Heart right ventricle (tissue), 16 donors: Measurements from ENCODE around the gene FAM200A. TPM values are rescaled to one million over a fixed set of nuclear protein-coding genes. Genes with fewer than 3 reads are reported as not detected.

Experiments
- ATAC-seq, 8 donors: fragments of 200-7000 bp; cut with Tn5 transposase; one replicate each; pipeline ENCODE4 v1.9.1; 2020; ENCODE audit warnings: mild to moderate bottlenecking in 8 of 8, moderate library complexity in 8 of 8, moderate number of reproducible peaks in 1 of 8
- DNase-seq, 2 donors: peaks; one replicate each; pipeline ENCODE4 v3.0.0-alpha.2; 2020
- H3K27ac ChIP-seq, 10 donors: fragments of 200-600 bp; sonication (generic) in 2 of 10; one replicate each; pipeline versions ENCODE4 v1.5.0 to v1.8.0; 2020 to 2022; ENCODE audit warnings: mild to moderate bottlenecking in 3 of 10
- H3K27me3 ChIP-seq, 7 donors: fragments of 200-600 bp; one replicate each; pipeline ENCODE4 v1.8.0; 2021 to 2022; ENCODE audit warnings: mild to moderate bottlenecking in 2 of 7
- H3K36me3 ChIP-seq, 9 donors: fragments of 200-600 bp; sonication (generic) in 1 of 9; one replicate each; pipeline versions ENCODE4 v1.5.0 to v1.8.0; 2020 to 2022; ENCODE audit warnings: mild to moderate bottlenecking in 2 of 9
- H3K4me1 ChIP-seq, 9 donors: fragments of 200-600 bp; sonication (generic) in 1 of 9; one replicate each; pipeline versions ENCODE4 v1.5.0 to v1.8.0; 2020 to 2022; ENCODE audit warnings: mild to moderate bottlenecking in 4 of 9
- H3K4me3 ChIP-seq, 10 donors: fragments of 200-600 bp; sonication (generic) in 2 of 10; one replicate each; pipeline versions ENCODE4 v1.5.0 to v1.8.0; 2020 to 2022; ENCODE audit warnings: mild to moderate bottlenecking in 7 of 10, moderate library complexity in 2 of 10
- H3K9me3 ChIP-seq, 11 donors: fragments of 200-600 bp in 10 of 11; sonication (generic) in 2 of 11; one replicate each; pipeline versions ENCODE4 v1.5.0 to v1.8.0; 2013 to 2022; ENCODE audit warnings: mild to moderate bottlenecking in 2 of 11, control low read depth in 1 of 11, moderate library complexity in 1 of 11
- CTCF ChIP-seq, 9 donors: fragments of 200-600 bp; sonication (generic) in 2 of 9; IDR thresholded peaks; one replicate each; pipeline versions ENCODE4 v1.5.0 to v1.8.0; 2021 to 2022; ENCODE audit warnings: antibody characterized with exemption in 9 of 9, mild to moderate bottlenecking in 5 of 9, moderate library complexity in 1 of 9
- WGBS, 2 donors: extraction: QIAGEN DNeasy Blood & Tissue Kit; methylation state at CpG; one replicate each; pipeline ENCODE4 v1.1.7; 2013; ENCODE audit warnings: inconsistent platforms in 1 of 2; 5-methylcytosine and 5-hydroxymethylcytosine counted together
- intact Hi-C, 10 donors: fragments of 100-400 bp; cut with DNase I; formaldehyde crosslinking; loops; one replicate each; pipeline versions ENCODE4 v1.11.1 to v1.14.2; 2022
- polyA plus RNA-seq, 2 donors: library from polyadenylated mRNA; stranded (reverse); fragments of 200-250 nt; gene quantifications; one replicate each; pipeline ENCODE4 v1.2.3, GENCODE V29; 2013
- total RNA-seq, 10 donors: library from RNA; stranded (reverse); fragmentation: NEBNext Ultra II Directional in 3 of 10; extraction: Animal tissue kit (Norgen Biotek cat#: 25700) in 3 of 10; gene quantifications; one replicate each; pipeline versions ENCODE4 v1.2.1 to v1.2.4, GENCODE V29; 2021 to 2023
- donor health status: Arrhythmogenic right ventricular cardiomyopathy.
- donor health status: ischemic (EF 13 %, LVEDD 7.1; RV severe dilation, severe dysfunction).
- donor health status: healthy with polysubstance abuse.
- donor health status: DM: no; HTN: yes; CAD: no.
- donor health status: DM: no; HTN: no; CAD: no.
- donor health status: ischemic (EF 25% LVEDD 6.9; RV normal size, moderate dysfunction).
- donor health status: ischemic (EF 25% LVEDD 5.7; RV mildly dilated, moderate dysfunction).
- donor health status: healthy.
- donor health status: DM: yes; HTN: yes; CAD: no.
- donor health status: Ischemic cardiomyopathy.
- donor health status: ischemic (EF 35%, LVEDD 5.7; RV mildly dilated, moderate dysfunction).
- donor health status: nonischemic (EF 11% LVEDD 7.7; RV severe dilation, severe dysfunction).
- donor health status: DM: yes; HTN: yes; CAD: no.
- donor health status: PGD.
- donor health status: ischemic (EF 29% LVEDD 5.4; RV normal size, mild dysfunction).
- donor health status: nonischemic (EF 23%, LVEDD 6.1; RV moderate dilation, normal function).

The FAM200A gene
- total and polyA plus RNA-seq, 12 donors, result 3.4 to 7.7 (median 5.6) TPM

- Histone ChIP-seq H3K27ac (peak overlapping the region in 1 of 10 donors; percentile 95), H3K4me1 (peaks cover 6 to 31% (median 28%) of the 10 kb centered on the region in 9 donors), H3K4me3 (peak overlapping the region in 9 of 10 donors; percentile 49 to 100 (median 80)), H3K27me3 (no peaks in the 10 kb centered on the region), H3K36me3 (peaks cover 9 to 59% (median 38%) of the 10 kb centered on the region in 9 donors), H3K9me3 (peaks cover 0 to 31% (median 22%) of the 10 kb centered on the region in 11 donors)
- no peak for TF ChIP-seq CTCF (IDR thresholded peaks at IDR 0.05)
- DNase-seq (no peak), ATAC-seq (no peak)
- intact Hi-C loops, result no loop called here
- WGBS, 2 donors, result 80 to 84% methylated on average over 6 of the region's 6 CpGs
Observed at GRCh38 chr7:99497766-99498545, 54.0 kb downstream of the FAM200A start.

Other genes starting within 250 kb of the FAM200A start
- 100 to 1,000 TPM; 110 to 147 (median 134) TPM for gene ARPC1A, start 226.2 kb downstream of the FAM200A start, total RNA-seq
- 100 to 1,000 TPM in 1 of 2 donors, 10 to 100 TPM in 1; 93.1 to 213 TPM for gene ARPC1A, start 226.2 kb downstream of the FAM200A start, polyA plus RNA-seq
- gene ARPC1B, start 177.4 kb downstream of the FAM200A start, total RNA-seq, result 10 to 100 TPM; 16.2 to 92.0 (median 19.0) TPM
- gene ARPC1B, start 177.4 kb downstream of the FAM200A start, polyA plus RNA-seq, result 100 to 1,000 TPM in 1 of 2 donors, 10 to 100 TPM in 1; 35.4 to 161 TPM
- 100 to 1,000 TPM in 3 of 10 donors, 10 to 100 TPM in 7; 89.7 to 130 (median 97.6) TPM for gene PDAP1, start 143.5 kb downstream of the FAM200A start, total RNA-seq
- gene PDAP1, start 143.5 kb downstream of the FAM200A start, polyA plus RNA-seq, result 100 to 1,000 TPM in 1 of 2 donors, 10 to 100 TPM in 1; 71.4 to 312 TPM
- gene BUD31, start 143.1 kb downstream of the FAM200A start, total RNA-seq, result 10 to 100 TPM; 28.3 to 59.7 (median 40.9) TPM
- gene BUD31, start 143.1 kb downstream of the FAM200A start, polyA plus RNA-seq, result 100 to 1,000 TPM in 1 of 2 donors, 10 to 100 TPM in 1; 81.7 to 116 TPM
- 1 to 10 TPM; 2.7 to 4.8 (median 3.1) TPM for gene PTCD1, start 113.3 kb downstream of the FAM200A start, total RNA-seq
- gene PTCD1, start 113.3 kb downstream of the FAM200A start, polyA plus RNA-seq, result 1 to 10 TPM; 2.4 to 3.2 TPM
- gene CPSF4, start 113.2 kb downstream of the FAM200A start, total RNA-seq, result 10 to 100 TPM; 12.6 to 21.7 (median 15.7) TPM
- gene CPSF4, start 113.2 kb downstream of the FAM200A start, polyA plus RNA-seq, result 10 to 100 TPM; 19.7 to 20.7 TPM
- gene ATP5MF, start 85.9 kb downstream of the FAM200A start, total RNA-seq, result 100 to 1,000 TPM; 571 to 924 (median 746) TPM
- 1,000 to 10,000 TPM; 2,534 to 4,161 TPM for gene ATP5MF, start 85.9 kb downstream of the FAM200A start, polyA plus RNA-seq
- gene ZNF789, start 79.2 kb downstream of the FAM200A start, total RNA-seq, result 1 to 10 TPM; 1.7 to 5.6 (median 3.7) TPM
- gene ZNF789, start 79.2 kb downstream of the FAM200A start, polyA plus RNA-seq, result 10 to 100 TPM in 1 of 2 donors, 1 to 10 TPM in 1; 2.5 to 10.9 TPM
- gene ZNF394, start 51.8 kb downstream of the FAM200A start, total RNA-seq, result 10 to 100 TPM; 14.1 to 20.2 (median 16.0) TPM
- gene ZNF394, start 51.8 kb downstream of the FAM200A start, polyA plus RNA-seq, result 10 to 100 TPM; 10.8 to 23.6 TPM
- gene ZKSCAN5, start 47.5 kb downstream of the FAM200A start, total RNA-seq, result 1 to 10 TPM; 5.7 to 8.5 (median 7.8) TPM
- gene ZKSCAN5, start 47.5 kb downstream of the FAM200A start, polyA plus RNA-seq, result 1 to 10 TPM; 2.8 to 3.0 TPM
- 10 to 100 TPM; 27.2 to 37.6 (median 30.8) TPM for gene ZNF655, start 6.5 kb upstream of the FAM200A start, total RNA-seq
- 10 to 100 TPM; 22.0 to 54.1 TPM for gene ZNF655, start 6.5 kb upstream of the FAM200A start, polyA plus RNA-seq
- under 1 TPM in 3 of 10 donors, not detected in 7; 0.20 to 0.23 (median 0.23) TPM for gene TMEM225B, start 46.2 kb upstream of the FAM200A start, total RNA-seq
- under 1 TPM; 0.10 to 0.37 TPM for gene TMEM225B, start 46.2 kb upstream of the FAM200A start, polyA plus RNA-seq
- gene ZSCAN25, start 64.8 kb upstream of the FAM200A start, total RNA-seq, result 10 to 100 TPM in 3 of 10 donors, 1 to 10 TPM in 7; 6.1 to 10.5 (median 7.8) TPM
- 1 to 10 TPM; 2.5 to 3.6 TPM for gene ZSCAN25, start 64.8 kb upstream of the FAM200A start, polyA plus RNA-seq
- gene CYP3A5, start 127.9 kb upstream of the FAM200A start, total RNA-seq, result not detected
- under 1 TPM in 1 of 2 donors, not detected in 1; 0.03 TPM for gene CYP3A5, start 127.9 kb upstream of the FAM200A start, polyA plus RNA-seq
- not detected for gene CYP3A7, start 183.1 kb upstream of the FAM200A start, total RNA-seq
- not detected for gene CYP3A7, start 183.1 kb upstream of the FAM200A start, polyA plus RNA-seq
- not detected for gene CYP3A4, start 232.1 kb upstream of the FAM200A start, total RNA-seq
- not detected for gene CYP3A4, start 232.1 kb upstream of the FAM200A start, polyA plus RNA-seq